ENCODE measurements around the gene TSPEAR.

TSPEAR gene

DNA sequence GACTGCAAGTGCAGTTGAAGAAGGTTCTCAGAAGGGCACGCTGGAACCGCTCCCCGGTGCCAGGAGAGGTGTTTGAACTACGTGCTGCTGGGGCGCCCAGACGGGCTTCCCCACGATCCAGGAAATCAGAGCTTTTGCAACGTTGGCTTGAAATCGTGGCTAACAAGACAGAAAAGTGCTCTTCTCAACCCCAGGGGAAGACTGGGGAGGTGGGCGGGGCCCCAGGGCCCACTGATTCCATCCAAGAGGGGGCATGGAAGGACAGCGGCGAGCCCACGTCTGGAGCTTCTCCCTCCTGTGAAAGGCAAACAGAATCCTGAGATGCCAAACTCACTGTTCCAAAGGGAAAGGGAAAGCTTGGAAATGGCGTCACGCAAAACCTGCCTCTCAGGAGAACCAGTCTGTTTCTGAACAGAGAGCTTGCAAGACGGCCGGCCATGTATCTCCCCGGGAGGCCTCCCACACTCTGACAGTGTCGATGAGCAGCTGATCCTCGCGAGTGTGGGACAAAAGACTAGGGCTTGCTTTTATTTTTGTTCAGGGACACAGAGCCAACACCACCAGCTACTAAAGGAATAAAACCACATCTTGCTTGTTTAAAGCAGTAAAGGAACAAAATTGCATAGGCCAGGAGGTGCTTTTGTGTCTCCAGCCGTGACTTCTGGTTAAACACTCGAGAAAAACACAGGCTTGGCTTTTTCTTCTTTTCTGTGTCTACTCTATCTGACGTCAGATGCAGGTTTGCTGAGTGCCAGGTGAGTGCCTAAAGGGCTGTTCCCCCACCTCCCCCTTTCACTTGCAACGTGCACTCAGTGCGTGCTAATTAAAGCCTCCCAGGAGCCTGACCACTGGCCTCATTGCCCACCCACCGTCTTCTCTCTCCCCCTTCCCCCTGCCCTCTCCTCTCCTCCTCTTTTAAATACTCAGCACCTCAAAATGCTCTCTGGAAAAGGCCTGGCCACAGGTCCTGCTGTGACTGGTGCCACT lies 214.5 kb downstream of the TSPEAR start:
- DNase-seq, result no peak

DNA sequence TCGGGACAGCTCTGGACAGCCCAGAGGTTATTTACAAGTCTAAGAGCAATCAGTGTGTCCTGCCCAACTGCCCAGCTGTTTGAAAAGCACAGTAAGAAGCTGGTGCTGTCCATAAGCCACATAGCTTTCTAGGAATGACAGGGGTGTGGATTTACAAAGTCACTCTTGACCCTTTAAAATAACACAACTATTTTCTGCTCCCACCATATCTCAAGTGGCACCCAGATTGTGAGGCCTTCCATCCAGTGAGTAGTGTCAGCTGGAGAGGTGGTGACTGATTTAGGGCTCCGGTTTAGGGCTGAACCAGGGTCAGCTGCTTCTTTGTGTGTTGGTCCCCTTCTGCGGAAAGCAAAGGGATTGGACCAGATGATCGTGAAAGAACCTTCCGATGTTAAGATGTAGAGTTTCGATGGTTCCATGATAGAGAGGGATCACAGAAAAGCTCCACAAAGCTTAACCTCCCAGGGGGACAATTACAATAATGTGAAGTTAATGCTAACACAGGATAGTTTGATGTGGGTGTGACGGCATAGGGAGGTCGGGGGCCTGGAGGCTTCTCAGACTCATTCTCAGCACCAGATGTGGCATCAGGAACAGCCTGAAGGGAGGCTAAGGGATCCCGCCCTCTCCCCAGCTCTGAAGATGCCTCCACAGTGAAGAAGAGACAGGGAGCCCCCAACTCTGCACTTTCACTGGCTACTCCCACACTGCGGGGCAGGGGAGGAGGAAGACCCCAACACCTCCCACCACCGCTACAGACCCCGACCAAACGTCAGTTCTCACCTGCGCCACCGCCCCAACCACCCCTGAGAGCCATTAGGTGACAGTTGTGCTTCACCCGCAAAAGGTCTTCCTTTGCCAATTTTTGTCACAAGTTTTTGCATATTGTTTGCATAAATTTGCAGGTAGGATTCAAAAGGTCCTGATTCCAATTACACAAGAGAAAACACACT lies 215.5 kb downstream of the TSPEAR start:
- DNase-seq, result no peak

DNA sequence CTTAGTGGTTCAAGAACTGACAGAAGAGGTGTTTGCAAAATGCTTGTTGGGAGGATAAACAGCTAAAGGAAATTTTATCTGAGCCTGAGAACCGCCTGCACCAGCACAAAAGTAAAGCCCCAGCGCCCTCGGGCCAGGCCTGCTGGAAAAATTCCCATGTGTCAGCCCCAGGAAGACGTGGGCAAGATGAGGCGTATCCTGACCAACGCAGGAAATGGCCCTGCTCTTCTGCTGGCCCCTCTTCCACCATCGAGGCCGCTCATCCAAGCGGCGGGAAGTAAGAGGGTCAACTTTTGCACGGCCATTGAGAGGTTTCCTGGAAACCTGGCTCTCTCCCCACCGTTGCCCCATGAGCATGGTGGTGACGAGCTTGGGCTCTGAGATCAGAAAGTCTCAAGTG lies 216.4 kb downstream of the TSPEAR start:
- DNase-seq, result no peak

DNA sequence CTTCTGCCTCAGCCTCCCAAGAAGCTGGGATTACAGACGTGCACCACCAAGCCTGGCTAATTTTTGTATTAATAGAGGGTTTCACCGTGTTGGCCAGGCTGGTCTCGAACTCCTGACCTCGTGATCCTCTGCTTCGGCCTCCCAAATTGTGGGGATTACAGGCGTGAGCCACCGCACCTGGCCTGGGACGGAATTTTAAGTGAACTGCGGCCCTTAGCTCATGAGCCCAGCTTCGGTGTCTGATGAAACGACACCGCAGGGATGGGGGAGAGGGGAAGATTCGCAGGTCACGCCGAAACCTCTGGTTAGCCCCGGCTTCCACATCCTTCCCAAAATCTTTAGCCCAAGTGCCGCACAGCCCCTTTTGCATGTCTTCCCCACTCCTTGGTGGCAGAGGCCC lies 217.0 kb downstream of the TSPEAR start:
- DNase-seq, result no peak

DNA sequence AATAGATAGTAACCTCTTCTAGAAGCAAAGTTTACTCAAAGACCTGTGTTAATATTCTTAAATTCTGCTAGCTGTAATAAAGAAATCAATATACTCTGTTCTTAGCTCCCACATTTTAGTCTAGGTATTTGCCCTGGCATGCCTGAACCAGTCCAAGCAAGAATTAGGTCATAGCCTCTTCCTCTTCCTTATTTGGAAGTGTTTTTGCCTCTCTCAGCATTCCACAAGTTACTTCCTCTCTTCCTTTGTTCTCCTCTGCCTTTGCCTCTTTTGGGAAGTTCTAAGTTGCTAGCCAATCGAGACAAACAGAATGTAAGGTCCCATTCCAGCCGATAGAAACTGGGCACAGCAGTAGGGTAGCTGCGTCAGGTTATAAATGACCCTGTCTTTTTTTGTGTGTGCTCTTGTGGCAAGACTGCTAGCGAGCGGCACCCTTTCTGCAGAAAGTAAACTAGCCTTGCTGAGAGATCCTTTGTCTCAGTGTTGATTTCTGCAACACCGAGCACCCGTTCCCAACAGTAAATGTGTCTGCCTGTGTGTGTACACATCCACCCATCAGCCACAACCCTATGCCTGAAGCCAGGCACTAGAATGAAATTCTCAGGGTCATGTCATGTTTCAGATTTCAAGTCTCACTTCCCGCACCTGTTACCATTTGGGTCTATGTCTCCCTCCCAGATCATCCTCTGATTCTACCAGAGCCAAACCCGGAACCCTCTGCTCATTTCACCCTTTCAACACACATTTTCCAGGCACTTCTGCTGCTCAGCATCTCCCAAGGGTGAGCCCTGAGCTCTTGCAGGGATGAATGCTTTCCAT lies 218.6 kb downstream of the TSPEAR start:
- DNase-seq, result no peak

DNA sequence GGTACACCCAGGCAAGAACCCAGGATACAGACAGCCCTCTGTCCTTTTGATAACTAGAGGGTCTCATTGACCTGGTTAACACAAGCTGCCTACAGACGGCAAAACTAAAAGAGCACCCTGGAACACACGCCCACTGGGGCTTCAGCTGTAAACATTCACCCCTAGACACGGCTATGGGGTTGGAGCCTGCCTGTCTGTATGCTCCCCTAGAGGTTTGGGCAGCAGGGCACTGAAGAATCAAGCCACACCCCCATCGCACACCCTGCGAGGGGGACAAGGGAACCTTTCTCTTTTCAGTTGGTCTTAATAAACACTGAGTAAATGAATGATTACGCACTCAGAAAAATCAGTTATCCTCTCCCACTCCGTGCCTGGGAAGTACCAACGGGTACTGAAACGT lies 220.6 kb downstream of the TSPEAR start:
- DNase-seq, result no peak

DNA sequence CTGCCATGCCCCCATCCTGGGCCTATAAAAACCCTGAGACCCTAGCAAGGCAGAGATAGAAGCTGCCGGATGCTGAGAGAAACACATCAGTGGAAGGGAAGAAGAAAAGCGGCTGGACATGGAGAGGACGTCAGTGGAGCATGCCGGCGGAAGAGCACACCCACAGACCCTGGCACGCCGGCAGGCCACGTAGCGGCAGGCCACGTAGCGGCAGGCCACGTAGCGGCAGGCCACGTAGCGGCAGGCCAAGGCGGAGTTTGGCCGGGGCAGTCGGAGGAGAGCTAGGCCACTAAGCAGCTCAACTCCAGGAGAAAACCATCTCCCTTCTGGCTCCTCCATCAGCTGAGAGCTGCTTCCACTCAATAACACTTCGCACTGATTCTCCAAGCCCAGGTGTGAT lies 221.0 kb downstream of the TSPEAR start:
- DNase-seq, result no peak

DNA sequence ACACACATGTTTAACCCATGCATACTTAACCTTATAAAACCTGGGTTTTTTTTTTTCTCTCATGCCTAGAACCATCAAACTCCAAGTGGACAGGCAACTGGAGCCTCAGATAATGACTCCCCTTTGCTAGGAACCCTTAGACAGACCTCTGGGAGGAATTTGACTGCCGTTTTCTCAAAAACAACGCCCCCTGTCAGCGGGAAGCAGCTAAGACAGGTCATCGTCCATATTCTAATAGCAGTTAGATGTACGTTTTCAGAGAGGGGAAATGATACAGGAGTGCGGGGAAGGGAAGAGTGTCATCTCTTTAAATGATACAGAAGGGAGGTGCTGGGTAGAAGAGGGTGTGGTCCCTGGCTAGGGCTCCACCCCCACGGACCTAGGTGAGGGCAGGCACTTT lies 221.4 kb downstream of the TSPEAR start:
- DNase-seq, result no peak

DNA sequence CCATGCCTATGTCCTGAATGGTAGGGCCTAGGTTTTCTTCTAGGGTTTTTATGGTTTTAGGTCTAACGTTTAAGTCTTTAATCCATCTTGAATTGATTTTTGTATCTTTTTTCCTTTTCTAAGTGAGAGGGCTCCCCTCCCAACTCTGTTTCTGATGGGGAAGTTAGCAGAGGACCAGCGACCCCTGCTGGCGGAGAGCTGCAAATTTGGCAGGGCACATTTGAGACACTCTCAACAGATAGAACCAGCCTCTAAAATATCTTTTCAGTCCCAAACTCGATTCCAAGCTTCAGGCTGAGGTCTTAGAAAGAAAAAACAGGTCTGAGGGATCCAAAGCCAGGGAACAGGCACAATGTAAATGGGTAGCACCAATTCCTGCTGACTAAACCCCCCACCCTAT lies 223.5 kb downstream of the TSPEAR start:
- peak; percentile 13 for DNase-seq

DNA sequence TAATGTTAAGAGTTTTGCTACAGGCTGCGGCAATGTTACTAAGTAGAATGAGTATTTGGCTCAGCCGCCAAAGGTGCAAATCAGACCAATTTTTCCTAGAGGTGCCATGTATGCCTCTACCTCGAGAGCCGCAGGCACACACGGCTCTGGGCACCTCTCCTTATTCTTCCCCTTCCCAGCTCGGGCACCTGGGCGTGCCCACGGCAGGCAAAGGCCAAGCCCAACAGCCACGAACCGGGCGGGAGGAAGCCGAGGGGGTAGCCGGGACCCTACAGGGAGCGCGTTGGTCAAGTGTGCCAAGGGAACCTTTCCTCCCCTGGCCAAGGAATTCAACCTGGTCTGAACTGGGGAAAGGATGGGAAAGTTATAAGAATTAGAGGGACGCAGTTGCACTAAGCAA lies 225.1 kb downstream of the TSPEAR start:
- no peak for DNase-seq

DNA sequence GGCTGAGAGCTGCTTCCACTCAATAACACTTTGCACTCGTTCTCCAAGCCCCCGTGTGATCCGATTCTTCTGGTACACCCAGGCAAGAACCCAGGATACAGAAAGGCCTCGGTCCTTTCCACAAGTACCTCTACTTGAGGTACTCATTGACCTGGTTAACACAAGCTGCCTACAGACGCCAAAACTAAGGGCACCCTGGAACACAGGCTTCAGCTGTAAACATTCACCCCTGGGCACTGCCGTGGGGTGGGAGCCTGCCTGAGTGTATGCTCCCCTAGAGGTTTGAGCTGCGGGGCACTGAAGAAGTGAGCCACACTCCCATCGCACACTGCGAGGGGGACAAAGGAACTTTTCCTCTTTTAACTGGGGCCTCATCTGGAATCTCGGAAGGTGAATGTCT lies 225.6 kb downstream of the TSPEAR start:
- no peak for DNase-seq

DNA sequence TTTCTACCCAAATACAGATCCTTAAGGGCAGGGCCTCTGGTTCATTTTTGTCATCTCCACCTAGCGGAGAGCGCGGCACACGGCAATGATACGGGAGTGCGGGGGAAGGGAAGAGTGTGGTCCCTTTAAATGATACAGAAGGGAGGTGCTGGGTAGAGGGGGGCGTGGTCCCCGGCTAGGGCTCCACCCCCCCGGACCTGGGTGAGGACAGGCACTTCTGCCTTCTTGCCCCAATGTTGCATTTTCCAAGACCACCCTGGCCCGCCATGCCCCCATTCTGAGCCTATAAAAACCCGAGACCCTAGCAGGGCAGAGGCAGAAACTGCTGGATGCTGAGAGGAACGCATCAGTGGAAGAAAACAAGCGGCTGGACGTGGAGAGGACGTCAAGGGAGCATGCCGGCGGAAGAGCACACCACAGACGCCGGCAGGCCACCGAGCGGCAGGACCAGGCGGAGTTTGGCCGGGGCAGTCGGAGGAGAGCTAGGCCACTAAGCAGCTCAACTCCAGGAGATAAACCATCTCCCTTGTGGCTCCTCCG lies 226.0 kb downstream of the TSPEAR start:
- DNase-seq, result peak; percentile 11

DNA sequence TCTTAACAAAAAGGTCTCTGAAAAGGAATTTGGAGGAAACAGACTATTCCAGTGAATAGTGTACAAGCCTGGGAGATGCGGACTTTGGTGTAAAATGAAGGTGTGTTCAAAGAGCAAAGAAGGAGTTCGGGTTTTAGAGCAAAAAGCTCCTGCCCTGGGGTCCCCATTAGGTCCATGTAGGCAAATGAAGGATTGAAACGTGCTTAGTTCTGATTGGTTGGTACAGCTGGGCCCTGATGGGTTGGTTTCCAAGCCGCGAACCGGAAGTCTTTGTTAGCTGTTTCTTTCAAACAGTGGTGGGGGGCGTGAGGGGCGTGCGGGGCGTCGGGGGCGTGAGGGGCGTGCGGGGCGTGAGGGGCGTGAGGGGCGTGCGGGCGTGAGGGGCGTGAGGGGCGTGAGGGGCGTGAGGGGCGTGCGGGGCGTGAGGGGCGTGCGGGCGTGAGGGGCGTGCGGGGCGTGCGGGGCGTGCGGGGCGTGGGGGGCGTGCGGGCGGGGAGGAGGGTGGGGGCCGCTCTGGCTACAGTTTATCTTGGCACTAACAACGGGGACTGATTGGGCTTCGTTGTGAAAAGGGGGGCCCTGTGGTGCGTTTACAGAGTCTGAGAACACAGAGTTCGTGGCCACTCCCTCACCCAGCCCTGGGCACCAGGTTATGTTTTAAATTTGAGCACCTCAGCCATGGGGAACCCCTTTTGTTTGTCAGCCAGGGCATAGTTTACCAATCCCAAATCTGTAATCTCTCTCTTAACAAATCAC lies 226.7 kb downstream of the TSPEAR start:
- DNase-seq, result no peak

DNA sequence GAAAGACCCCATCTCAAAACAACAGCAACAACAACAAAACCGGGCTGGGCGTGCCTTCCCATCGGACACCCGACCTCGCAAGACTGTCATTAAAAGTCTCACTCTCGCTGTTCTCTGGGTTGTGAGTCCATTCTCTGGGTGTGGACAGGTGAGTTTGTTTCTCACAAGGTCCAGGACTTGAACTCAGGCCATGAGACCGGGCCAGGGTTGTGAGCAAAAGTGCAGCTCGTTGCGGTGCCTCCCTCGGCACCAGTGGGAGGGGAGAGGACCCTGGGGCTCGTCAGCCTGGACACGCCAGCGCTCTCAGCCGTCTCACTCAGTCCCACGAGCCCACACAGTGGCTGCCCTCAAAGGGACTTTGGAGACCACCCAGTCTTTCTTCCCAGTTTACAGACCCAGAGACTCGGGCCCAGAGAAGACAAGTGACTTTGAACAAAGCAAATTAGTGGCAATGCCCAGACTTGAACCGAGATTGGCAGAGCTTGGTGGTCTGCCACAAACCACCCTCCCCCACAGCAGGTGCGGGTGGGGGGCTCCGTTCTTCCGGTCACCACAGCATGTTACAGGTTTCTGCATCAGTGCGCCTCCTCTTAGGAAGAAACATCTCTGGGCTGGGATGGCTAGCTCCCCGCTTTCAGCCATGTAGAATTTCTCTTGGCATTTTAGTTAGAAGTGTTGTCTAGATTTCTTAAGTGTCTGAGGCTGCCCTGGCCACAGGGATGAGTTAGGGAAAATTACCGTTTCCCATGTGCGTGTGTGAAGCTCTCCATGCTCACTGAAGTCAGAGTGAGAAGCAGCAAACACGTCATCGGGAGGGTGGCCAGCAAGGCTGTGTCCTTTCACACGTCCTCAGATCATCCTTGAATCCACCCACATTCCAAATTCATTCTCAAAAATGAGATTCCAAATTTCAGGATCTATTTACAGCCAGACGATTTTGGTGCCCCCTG lies 227.8 kb downstream of the TSPEAR start:
- DNase-seq, result no peak

DNA sequence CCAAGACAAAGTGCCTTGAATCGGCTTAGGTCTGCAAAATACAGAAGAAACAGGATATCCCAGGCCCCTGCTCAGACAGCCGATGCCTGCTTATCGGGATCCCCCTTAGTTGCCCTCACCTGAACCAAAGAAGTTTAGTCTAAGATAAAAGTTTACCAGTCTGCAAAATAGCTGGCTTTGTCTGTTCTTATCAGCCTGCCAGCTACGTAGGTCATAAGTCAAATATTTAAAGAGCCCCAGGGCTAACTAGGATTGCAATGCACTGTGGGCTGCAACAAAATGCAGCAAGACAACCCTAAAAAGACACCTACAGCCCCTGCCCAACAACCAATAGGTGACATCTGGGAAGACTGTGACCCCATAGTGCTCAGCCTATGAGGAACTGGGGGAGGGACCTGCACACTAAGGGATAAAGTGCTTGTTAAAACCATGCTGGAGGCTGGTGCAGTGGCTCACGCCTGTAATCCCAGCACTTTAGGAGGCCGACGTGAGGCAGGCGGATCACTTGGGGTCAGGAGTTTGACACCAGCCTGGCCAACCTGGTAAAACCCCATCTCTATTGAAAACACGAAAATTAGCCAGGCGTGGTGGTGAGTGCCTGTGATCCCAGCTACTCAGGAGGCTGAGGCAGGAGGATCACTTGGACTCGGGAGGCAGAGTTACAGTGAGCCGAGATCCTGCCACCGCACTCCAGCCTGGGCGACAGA lies 228.6 kb downstream of the TSPEAR start:
- no peak for DNase-seq

DNA sequence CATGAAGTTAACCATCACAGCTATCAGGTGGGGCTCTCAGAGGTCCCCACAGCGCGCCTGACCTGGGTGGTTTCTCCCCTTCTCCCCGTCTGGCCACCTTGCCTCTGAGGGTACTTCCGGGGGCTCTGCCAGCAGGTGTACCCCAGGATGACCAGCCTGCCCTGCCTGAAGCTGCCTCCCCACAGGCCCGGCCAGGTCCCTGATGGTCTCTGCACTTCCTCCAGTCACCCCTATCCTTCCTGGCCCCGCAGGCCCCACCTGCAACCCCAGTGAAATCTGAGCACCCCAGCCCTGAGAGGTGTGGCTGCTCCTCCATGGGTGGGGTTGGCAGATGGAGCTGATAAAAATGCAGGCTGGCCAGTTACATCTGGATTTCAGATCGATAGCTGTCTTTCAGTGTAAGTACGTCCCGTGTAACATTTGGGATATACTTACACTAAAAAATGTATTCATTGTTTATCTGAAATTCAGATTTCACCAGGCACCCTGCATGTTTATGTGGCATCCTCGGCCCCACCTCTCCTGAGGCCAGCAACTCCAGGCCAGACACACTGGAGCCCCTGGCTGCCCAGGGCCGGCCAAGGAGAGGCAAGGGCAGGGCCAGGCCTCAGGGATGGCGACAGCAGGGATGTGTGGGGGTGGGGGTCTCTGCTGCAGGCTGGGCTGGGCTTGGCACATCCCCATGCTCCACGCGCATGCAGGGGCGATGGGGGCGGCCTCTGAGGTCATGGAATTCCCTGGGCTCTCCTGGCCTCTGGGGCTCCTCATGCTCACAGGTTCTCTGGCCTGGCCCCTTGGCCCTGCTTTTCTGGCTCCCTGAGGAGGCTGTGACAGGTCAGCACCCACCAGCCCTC lies 230.9 kb downstream of the TSPEAR start:
- no peak for DNase-seq

DNA sequence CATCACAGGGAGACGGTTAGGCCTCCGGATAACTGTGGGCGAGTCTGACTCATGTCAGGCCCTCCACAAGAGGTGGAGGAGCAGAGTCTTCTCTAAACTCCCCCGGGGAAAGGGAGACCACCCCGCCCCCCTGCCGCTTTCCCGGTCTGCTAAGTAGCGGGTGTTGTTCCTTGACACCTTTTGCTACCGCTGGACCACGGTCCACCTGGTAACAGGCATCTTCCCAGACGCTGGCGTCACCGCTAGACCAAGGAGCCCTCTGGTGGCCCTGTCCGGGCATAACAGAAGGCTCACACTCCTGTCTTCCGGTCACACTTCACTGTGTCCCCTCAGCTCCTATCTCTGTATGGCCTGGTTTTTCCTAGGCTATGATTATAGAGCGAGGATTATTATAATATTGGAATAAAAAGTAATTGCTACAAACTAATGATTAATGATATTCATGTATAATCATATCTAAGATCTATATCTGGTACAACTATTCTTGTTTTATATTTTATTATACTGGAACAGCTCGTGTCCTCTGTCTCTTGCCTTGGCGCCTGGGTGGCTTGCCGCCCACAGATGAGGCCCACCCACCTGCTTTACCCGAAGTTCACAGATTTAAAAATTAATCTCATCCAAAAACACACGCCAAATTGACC lies 231.7 kb downstream of the TSPEAR start:
- peak; percentile 6 for DNase-seq

DNA sequence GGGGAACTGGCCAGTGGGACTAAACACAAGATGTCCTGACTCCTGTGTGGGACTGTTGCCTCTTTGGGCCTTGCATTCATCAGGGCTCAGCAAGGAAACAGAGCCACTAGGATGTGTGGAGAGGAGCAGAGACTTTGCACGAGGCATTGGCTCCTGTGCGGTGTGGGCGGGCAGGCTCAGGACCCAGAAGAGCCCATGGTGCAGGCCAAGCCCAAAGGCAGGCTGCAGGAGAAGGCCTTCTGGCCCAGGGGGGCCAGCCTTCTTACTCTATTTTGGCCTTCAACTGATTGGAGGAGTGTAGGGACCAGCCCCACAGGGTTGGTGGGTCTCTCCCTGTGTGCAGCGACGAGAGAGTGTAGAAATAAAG lies 232.6 kb downstream of the TSPEAR start:
- no peak for DNase-seq
